SK-N-SH (cell line): ENCODE results near the gene CNKSR2. TPM values are rescaled to one million over a fixed set of nuclear protein-coding genes. Genes with fewer than 3 reads are reported as not detected.

ENCODE experiments used
- CTCF ChIA-PET: fragments of 300-600, 350-600 bp; formaldehyde crosslinking; extraction: SDS; loops from one replicate; lab custom pipeline; 2021; lab: Yijun Ruan, JAX
- POLR2A ChIA-PET: fragments of 350-600 bp; sonication (Branson Sonifier 250); formaldehyde crosslinking; extraction: SDS; loops from one replicate; lab custom pipeline; 2020; ENCODE audit warnings: antibody characterized with exemption, inconsistent platforms; lab: Yijun Ruan, JAX
- DNase-seq: peaks from one replicate; pipeline ENCODE4 v3.0.0; 2012
- H2AFZ ChIP-seq: fragments of 200-600 bp; sonication (generic); 2 replicates; pipeline ENCODE4 v1.8.1; 2016; ENCODE audit warnings: antibody characterized with exemption, mild to moderate bottlenecking, low read depth
- H3F3A ChIP-seq: fragments of 200-600 bp; sonication (generic); replicated peaks from 2 replicates; pipeline ENCODE3; 2016; ENCODE audit warnings: antibody characterized with exemption, mild to moderate bottlenecking; ENCODE audit not compliant: insufficient read depth
- H3K27ac ChIP-seq, 2 experiments: fragments of 200-500 bp in 1 of 2; fragments of 200-600 bp in 1 of 2; sonication (Bioruptor generic) in 1 of 2; sonication (generic), shearing (Covaris generic) in 1 of 2; 2 replicates each; pipeline versions ENCODE4 v1.5.1 to v1.6.1; 2014 to 2016; ENCODE audit warnings: low read depth in 2 of 2, inconsistent platforms in 1 of 2, low read length in 1 of 2, mild to moderate bottlenecking in 1 of 2, mixed read lengths in 1 of 2
- H3K27me3 ChIP-seq: fragments of 200-600 bp; sonication (generic), shearing (Covaris generic); 2 replicates; pipeline ENCODE4 v1.6.1; 2016; ENCODE audit warnings: mixed run types; ENCODE audit not compliant: insufficient read depth
- H3K36me3 ChIP-seq, 2 experiments: fragments of 200-500 bp in 1 of 2; fragments of 200-600 bp in 1 of 2; sonication (Bioruptor generic) in 1 of 2; sonication (generic) in 1 of 2; replicated peaks in 1 of 2; 2 replicates each; pipeline versions ENCODE3 to v1.5.1; 2014 to 2016; ENCODE audit warnings: low read length in 1 of 2, mild to moderate bottlenecking in 1 of 2; ENCODE audit not compliant: insufficient read depth in 2 of 2, control insufficient read depth in 1 of 2
- H3K4me1 ChIP-seq, 2 experiments: fragments of 200-500 bp in 1 of 2; fragments of 200-600 bp in 1 of 2; sonication (Bioruptor generic) in 1 of 2; sonication (generic), shearing (Covaris generic) in 1 of 2; 2 replicates each; pipeline versions ENCODE4 v1.5.1 to v1.6.1; 2014 to 2016; ENCODE audit warnings: low read depth in 1 of 2, low read length in 1 of 2, mixed run types in 1 of 2; ENCODE audit not compliant: insufficient read depth in 2 of 2, control insufficient read depth in 1 of 2
- H3K4me2 ChIP-seq: fragments of 200-600 bp; sonication (generic), shearing (Covaris generic); 2 replicates; pipeline ENCODE4 v1.6.1; 2017; ENCODE audit warnings: mixed run types
- H3K4me3 ChIP-seq, 2 experiments: fragments of 200-500 bp in 1 of 2; fragments of 200-600 bp in 1 of 2; sonication (Bioruptor generic) in 1 of 2; sonication (generic), shearing (Covaris generic) in 1 of 2; 2 replicates each; pipeline versions ENCODE4 v1.5.1 to v1.8.1; 2014 to 2016; ENCODE audit warnings: low read depth in 2 of 2, inconsistent platforms in 1 of 2, low read length in 1 of 2, mild to moderate bottlenecking in 1 of 2, mixed read lengths in 1 of 2, moderate library complexity in 1 of 2
- H3K79me2 ChIP-seq: fragments of 200-600 bp; sonication (generic); 2 replicates; pipeline ENCODE4 v1.8.1; 2017; ENCODE audit warnings: mild to moderate bottlenecking; ENCODE audit not compliant: insufficient read depth
- H3K9ac ChIP-seq: fragments of 200-600 bp; sonication (generic); 2 replicates; pipeline ENCODE4 v1.6.1; 2017; ENCODE audit warnings: mixed run types
- H3K9me2 ChIP-seq: fragments of 200-600 bp; sonication (generic); 2 replicates; pipeline ENCODE4 v1.6.1; 2017; ENCODE audit warnings: mixed run types
- H3K9me3 ChIP-seq: fragments of 200-600 bp; sonication (generic); 2 replicates; pipeline ENCODE4 v1.6.1; 2017; ENCODE audit warnings: mixed run types, mild to moderate bottlenecking, moderate library complexity
- H4K20me1 ChIP-seq: fragments of 200-600 bp; sonication (generic); 2 replicates; pipeline ENCODE4 v1.6.1; 2017; ENCODE audit warnings: mild to moderate bottlenecking, mixed run types; ENCODE audit not compliant: insufficient read depth
- CHD2 ChIP-seq: fragments of 150-350 bp; IDR thresholded peaks from 2 replicates; pipeline ENCODE4 v1.6.1; 2018; ENCODE audit warnings: low read length; ENCODE audit not compliant: partially characterized antibody
- CTCF ChIP-seq: fragments of 200-600 bp; sonication (generic); IDR thresholded peaks from 2 replicates; pipeline ENCODE4 v1.6.1; 2017; ENCODE audit warnings: antibody characterized with exemption, mild to moderate bottlenecking, moderate library complexity
- EP300 ChIP-seq, 2 experiments: IDR thresholded peaks; 2 replicates each; pipeline versions ENCODE4 v1.4.0 to v1.6.1; 2012; ENCODE audit warnings: borderline replicate concordance in 1 of 2, low read depth in 1 of 2, low read length in 1 of 2
- EZH2phosphoT487 ChIP-seq: fragments of 200-600 bp; sonication (generic); IDR thresholded peaks from 2 replicates; pipeline ENCODE4 v1.6.1; 2017; ENCODE audit warnings: low read depth, mixed run types, mild to moderate bottlenecking, antibody characterized with exemption, moderate library complexity, borderline replicate concordance
- FOSL2 ChIP-seq: IDR thresholded peaks from 2 replicates; pipeline ENCODE4 v1.4.0; 2012; ENCODE audit warnings: low read depth, mild to moderate bottlenecking, moderate library complexity, borderline replicate concordance
- FOXJ3 ChIP-seq: sonication (generic); formaldehyde crosslinking; IDR thresholded peaks from 2 replicates; pipeline ENCODE4 v1.5.1; 2020; ENCODE audit warnings: mild to moderate bottlenecking, missing genetic modification reagents
- FOXM1 ChIP-seq: IDR thresholded peaks from 2 replicates; pipeline ENCODE4 v1.4.0; 2012; ENCODE audit warnings: low read depth, mild to moderate bottlenecking
- GATA2 ChIP-seq: sonication (generic); formaldehyde crosslinking; IDR thresholded peaks from 2 replicates; pipeline ENCODE4 v1.5.0; 2020; ENCODE audit warnings: mild to moderate bottlenecking, missing genetic modification reagents
- JUND ChIP-seq: IDR thresholded peaks from 2 replicates; pipeline ENCODE4 v1.4.0; 2012
- MAX ChIP-seq: IDR thresholded peaks from 2 replicates; pipeline ENCODE4 v1.4.0; 2012; ENCODE audit warnings: low read depth
- NFIC ChIP-seq: IDR thresholded peaks from 2 replicates; pipeline ENCODE4 v1.4.0; 2012; ENCODE audit warnings: borderline replicate concordance
- POLR2AphosphoS5 ChIP-seq: IDR thresholded peaks from 2 replicates; pipeline ENCODE4 v1.6.1; 2012; ENCODE audit warnings: low read depth, low read length
- RAD21 ChIP-seq: IDR thresholded peaks from 2 replicates; pipeline ENCODE4 v1.6.1; 2012; ENCODE audit warnings: mild to moderate bottlenecking, low read length
- RCOR1 ChIP-seq: fragments of 150-350 bp; IDR thresholded peaks from 2 replicates; pipeline ENCODE4 v1.6.1; 2017; ENCODE audit warnings: antibody characterized with exemption, low read length
- REST ChIP-seq: IDR thresholded peaks from 2 replicates; pipeline ENCODE4 v1.6.1; 2012; ENCODE audit warnings: mild to moderate bottlenecking, low read depth, low read length, moderate library complexity
- SIN3A ChIP-seq: IDR thresholded peaks from 2 replicates; pipeline ENCODE4 v1.6.1; 2012; ENCODE audit warnings: low read depth, mild to moderate bottlenecking, low read length, moderate library complexity, borderline replicate concordance
- TAF1 ChIP-seq: IDR thresholded peaks from 2 replicates; pipeline ENCODE4 v1.6.1; 2012; ENCODE audit warnings: low read depth, mild to moderate bottlenecking, low read length, moderate library complexity, borderline replicate concordance
- ZBTB33 ChIP-seq: IDR thresholded peaks from 2 replicates; pipeline ENCODE4 v1.4.0; 2012; ENCODE audit warnings: low read depth, borderline replicate concordance
- WGBS: methylation state at CpG from one replicate; pipeline ENCODE4 v1.1.6; 2017; ENCODE audit warnings: low lambda C conversion rate; 5-methylcytosine and 5-hydroxymethylcytosine counted together
- polyA plus RNA-seq, 3 experiments: library from polyadenylated mRNA; depleted of rRNA; stranded (reverse); fragments of >200 nt; gene quantifications; 2 replicates each; pipeline ENCODE4 v1.2.3, GENCODE V29; 2012
- TF ChIP-seq, protein P1 (sequence below): fragments of 150-350 bp; IDR thresholded peaks from 2 replicates; pipeline ENCODE4 v1.6.1; 2017; ENCODE audit warnings: antibody characterized with exemption, low read length, low read depth, borderline replicate concordance

Gene CNKSR2
- polyA plus RNA-seq, 1 of the 3 experiments (the other 2 are of a cell fraction): 0.03 TPM

- no peaks in the 10 kb centered on the region for H3K27me3 ChIP-seq
- POLR2A ChIA-PET: no interaction called here
- no peaks in the 10 kb centered on the region for H3K36me3 ChIP-seq
- CTCF ChIA-PET: no interaction called here
- no peak overlapping the region for H3K9ac ChIP-seq
- H3K9me3 ChIP-seq: no peaks in the 10 kb centered on the region
- WGBS: 30% methylated on average over 4 of the region's 4 CpGs
- TF ChIP-seq FOXM1 (no peak), EP300 (IDR thresholded peaks at IDR 0.05; ENCODE audit: borderline replicate concordance in 1 of 2, low read depth in 1 of 2, low read length in 1 of 2) (no peak), CTCF (no peak), JUND (no peak), TAF1 (no peak), FOXJ3 (CRISPR knock-in tag) (no peak), RAD21 (no peak), ZBTB33 (no peak), REST (no peak), MAX (no peak), FOSL2 (no peak), SIN3A (no peak), EZH2phosphoT487 (no peak), POLR2AphosphoS5 (no peak), CHD2 (no peak), RCOR1 (no peak), GATA2 (no peak), NFIC (no peak)
- TF ChIP-seq, protein P1, sequence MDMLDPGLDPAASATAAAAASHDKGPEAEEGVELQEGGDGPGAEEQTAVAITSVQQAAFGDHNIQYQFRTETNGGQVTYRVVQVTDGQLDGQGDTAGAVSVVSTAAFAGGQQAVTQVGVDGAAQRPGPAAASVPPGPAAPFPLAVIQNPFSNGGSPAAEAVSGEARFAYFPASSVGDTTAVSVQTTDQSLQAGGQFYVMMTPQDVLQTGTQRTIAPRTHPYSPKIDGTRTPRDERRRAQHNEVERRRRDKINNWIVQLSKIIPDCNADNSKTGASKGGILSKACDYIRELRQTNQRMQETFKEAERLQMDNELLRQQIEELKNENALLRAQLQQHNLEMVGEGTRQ: no peak
- no peaks in the 10 kb centered on the region for H4K20me1 ChIP-seq
- H3K4me3 ChIP-seq: no peak overlapping the region
- H2AFZ ChIP-seq: no peak overlapping the region
- no peak overlapping the region for H3K4me2 ChIP-seq
- no peaks in the 10 kb centered on the region for H3K4me1 ChIP-seq
- no peak for DNase-seq
- H3F3A ChIP-seq: no peaks in the 10 kb centered on the region
- H3K9me2 ChIP-seq: no peaks in the 10 kb centered on the region
- no peaks in the 10 kb centered on the region for H3K79me2 ChIP-seq
- H3K27ac ChIP-seq: no peak overlapping the region
Measured at GRCh38 chrX:21666252-21666651, 292.0 kb downstream of the CNKSR2 start.
